Breast epithelium (tissue), 4 donors: Measurements from ENCODE around the gene WARS2. TPM values are rescaled to one million over a fixed set of nuclear protein-coding genes. Genes with fewer than 3 reads are reported as not detected.
A peak's percentile ranks its signal among the peaks of the same experiment; 100 is the strongest.
"Not testable (repeated sequence)": the region's sequence is repeated elsewhere in the genome, so short reads cannot be mapped to it uniquely, and the experiment has no call there.

Experiments used
- DNase-seq, 2 donors: peaks; one replicate each; pipeline ENCODE4 v3.0.0-alpha.2; 2019; ENCODE audit warnings: low spot score in 2 of 2
- H3K27ac ChIP-seq, 2 donors: fragments of 200-600 bp; sonication (generic) in 1 of 2; one replicate each; pipeline ENCODE4 v1.5.1; 2016 to 2019; ENCODE audit warnings: mild to moderate bottlenecking in 1 of 2
- H3K27me3 ChIP-seq, 2 donors: fragments of 200-600 bp; sonication (generic) in 1 of 2; one replicate each; pipeline versions ENCODE4 v1.5.1 to v1.6.0; 2017 to 2019; ENCODE audit warnings: control low read depth in 1 of 2, mild to moderate bottlenecking in 1 of 2
- H3K36me3 ChIP-seq: fragments of 200-600 bp; one replicate; pipeline ENCODE4 v1.5.1; 2019
- H3K4me1 ChIP-seq, 2 donors: fragments of 200-600 bp; sonication (generic); one replicate each; pipeline ENCODE4 v1.5.1; 2016 to 2019; ENCODE audit warnings: control low read depth in 1 of 2
- H3K4me3 ChIP-seq, 3 donors: fragments of 200-600 bp; sonication (generic); 1 replicate in 2 of 3; 2 replicates in 1 of 3; pipeline ENCODE4 v1.5.1; 2016 to 2019; ENCODE audit warnings: mild to moderate bottlenecking in 3 of 3, moderate library complexity in 2 of 3
- H3K9me3 ChIP-seq, 2 donors: fragments of 200-600 bp; sonication (generic) in 1 of 2; one replicate each; pipeline ENCODE4 v1.5.1; 2016 to 2019; ENCODE audit warnings: control low read depth in 1 of 2
- CTCF ChIP-seq, 3 donors: fragments of 450-650 bp; IDR thresholded peaks; one replicate each; pipeline ENCODE4 v1.5.1; 2016 to 2017; ENCODE audit warnings: antibody characterized with exemption in 3 of 3, mild to moderate bottlenecking in 3 of 3, moderate library complexity in 3 of 3
- POLR2A ChIP-seq: fragments of 450-650 bp; IDR thresholded peaks from one replicate; pipeline ENCODE4 v1.6.1; 2016; ENCODE audit warnings: antibody characterized with exemption, mild to moderate bottlenecking, moderate library complexity
- POLR2AphosphoS5 ChIP-seq, 3 donors: sonication (generic); formaldehyde crosslinking; IDR thresholded peaks; one replicate each; pipeline ENCODE4 v1.6.1; 2017; ENCODE audit warnings: antibody characterized with exemption in 3 of 3
- intact Hi-C: fragments of 100-400 bp; cut with DNase I; formaldehyde crosslinking; loops from one replicate; pipeline ENCODE4 v1.15.1; 2023; ENCODE audit warnings: low total_unique reads
- total RNA-seq, 3 donors: library from RNA; depleted of rRNA; stranded (reverse); fragments of >200 nt; gene quantifications; one replicate each; pipeline ENCODE4 v1.1.0, GENCODE V29; 2016

Gene WARS2
- total RNA-seq, 3 donors from 2014 or later = 21.1 to 26.2 (median 23.3) TPM

- no peak for DNase-seq
- Histone ChIP-seq H3K27ac (no peak overlapping the region), H3K36me3 (no peaks in the 10 kb centered on the region), H3K9me3 (peaks cover 10% of the 10 kb centered on the region in 2 donors), H3K27me3 (no peaks in the 10 kb centered on the region), H3K4me3 (no peak overlapping the region), H3K4me1 (no peaks in the 10 kb centered on the region)
- TF ChIP-seq CTCF (IDR thresholded peaks at IDR 0.05) (no peak), POLR2A (no peak), POLR2AphosphoS5 (IDR thresholded peaks at IDR 0.05) (no peak)
- intact Hi-C loops = no loop called here
Observed at GRCh38 chr1:119181218-119181617, 40.8 kb upstream of the WARS2 start.

- H3K27me3 ChIP-seq = no peaks in the 10 kb centered on the region
- peaks cover 10% of the 10 kb centered on the region in 2 donors for H3K9me3 ChIP-seq
- no peak overlapping the region for H3K4me3 ChIP-seq
- no peaks in the 10 kb centered on the region for H3K36me3 ChIP-seq
- TF ChIP-seq CTCF (IDR thresholded peaks at IDR 0.05) (no peak), POLR2AphosphoS5 (IDR thresholded peaks at IDR 0.05) (no peak), POLR2A (no peak)
- intact Hi-C loops = no loop called here
- no peak overlapping the region for H3K27ac ChIP-seq
- no peak for DNase-seq
- H3K4me1 ChIP-seq = no peaks in the 10 kb centered on the region
Observed at GRCh38 chr1:119179051-119179450, 38.6 kb upstream of the WARS2 start.

GRCh38 chr1:119172927-119173326, 32.5 kb upstream of the WARS2 start:
- H3K9me3 ChIP-seq, H3K27me3 ChIP-seq, DNase-seq, H3K27ac ChIP-seq, H3K4me1 ChIP-seq, H3K36me3 ChIP-seq, intact Hi-C loops, H3K4me3 ChIP-seq: not testable (repeated sequence)

- H3K27ac ChIP-seq, DNase-seq, H3K4me1 ChIP-seq, H3K9me3 ChIP-seq, H3K27me3 ChIP-seq, H3K4me3 ChIP-seq, intact Hi-C loops, H3K36me3 ChIP-seq: not testable (repeated sequence)
Observed at GRCh38 chr1:119171381-119172010, 31.0 kb upstream of the WARS2 start.

GRCh38 chr1:119163396-119163795, 22.9 kb upstream of the WARS2 start:
- intact Hi-C loops = no loop called here
- Histone ChIP-seq H3K4me3 (no peak overlapping the region), H3K9me3 (no peaks in the 10 kb centered on the region), H3K27ac (no peak overlapping the region), H3K36me3 (no peaks in the 10 kb centered on the region), H3K4me1 (no peaks in the 10 kb centered on the region), H3K27me3 (no peaks in the 10 kb centered on the region)
- TF ChIP-seq POLR2AphosphoS5 (IDR thresholded peaks at IDR 0.05) = no peak
- no peak for TF ChIP-seq POLR2A
- TF ChIP-seq CTCF (IDR thresholded peaks at IDR 0.05) = no peak
- no peak for DNase-seq

- DNase-seq = no peak
- Histone ChIP-seq H3K36me3 (no peaks in the 10 kb centered on the region), H3K9me3 (no peaks in the 10 kb centered on the region), H3K27me3 (no peaks in the 10 kb centered on the region), H3K4me1 (no peaks in the 10 kb centered on the region), H3K27ac (peak overlapping the region in 1 of 2 donors; percentile 77), H3K4me3 (no peak overlapping the region)
- no peak for TF ChIP-seq CTCF (IDR thresholded peaks at IDR 0.05)
- no peak for TF ChIP-seq POLR2A
- no peak for TF ChIP-seq POLR2AphosphoS5 (IDR thresholded peaks at IDR 0.05)
- intact Hi-C loops = no loop called here
Observed at GRCh38 chr1:119160866-119161265, 20.4 kb upstream of the WARS2 start.
